BLaER1 treated with 17β-estradiol and CSF1 and Interleukin-3, amounts not matched to agents 10 nM and 100 nM (cell line): ENCODE data around the gene MAGEB17.

Source experiments
- H3K27ac ChIP-seq, 11 experiments: shearing (Covaris generic); formaldehyde crosslinking; 2 replicates each; pipeline ENCODE4 v1.8.1; 2022
- H3K27me3 ChIP-seq, 11 experiments: shearing (Covaris generic); formaldehyde crosslinking; 2 replicates each; pipeline ENCODE4 v1.8.1; 2022
- H3K36me3 ChIP-seq, 11 experiments: shearing (Covaris generic); formaldehyde crosslinking; 2 replicates each; pipeline ENCODE4 v1.8.1; 2022
- H3K4me1 ChIP-seq, 10 experiments: shearing (Covaris generic); formaldehyde crosslinking; 2 replicates each; pipeline ENCODE4 v1.8.1; 2022
- H3K4me2 ChIP-seq, 11 experiments: shearing (Covaris generic); formaldehyde crosslinking; 2 replicates each; pipeline ENCODE4 v1.8.1; 2022
- H3K4me3 ChIP-seq, 10 experiments: shearing (Covaris generic); formaldehyde crosslinking; 2 replicates each; pipeline ENCODE4 v1.8.1; 2022
- H3K9ac ChIP-seq, 11 experiments: shearing (Covaris generic); formaldehyde crosslinking; 2 replicates each; pipeline ENCODE4 v1.8.1; 2022
- H3K9me3 ChIP-seq, 11 experiments: shearing (Covaris generic); formaldehyde crosslinking; replicated peaks in 1 of 11; 2 replicates each; pipeline ENCODE4 v1.8.1; 2022
- H4K20me1 ChIP-seq, 11 experiments: shearing (Covaris generic); formaldehyde crosslinking; 2 replicates each; pipeline ENCODE4 v1.8.1; 2022
- Cebpa-rat ChIP-seq, 11 experiments: shearing (Covaris generic); IDR thresholded peaks; 2 replicates each; pipeline ENCODE4 v1.8.1; 2022

The MAGEB17 gene

GRCh38 chrX:16212024-16212423 is 44.7 kb downstream of the MAGEB17 start:
- TF ChIP-seq Cebpa-rat (IDR thresholded peaks at IDR 0.05), result no peak
- H3K4me1 ChIP-seq, result no peaks in the 10 kb centered on the region
- H3K27me3 ChIP-seq, result peaks cover 72 to 99% (median 96%) of the 10 kb centered on the region in 11 experiments
- no peaks in the 10 kb centered on the region for H3K9me3 ChIP-seq
- no peak overlapping the region for H3K9ac ChIP-seq
- no peak overlapping the region for H3K4me2 ChIP-seq
- H3K36me3 ChIP-seq, result no peaks in the 10 kb centered on the region
- no peak overlapping the region for H3K27ac ChIP-seq
- no peak overlapping the region for H3K4me3 ChIP-seq
- H4K20me1 ChIP-seq, result no peaks in the 10 kb centered on the region; a peak in 3 of 22 replicates

GRCh38 chrX:16212436-16212835 is 45.2 kb downstream of the MAGEB17 start:
- Histone ChIP-seq H3K27me3 (peaks cover 72 to 99% (median 98%) of the 10 kb centered on the region in 11 experiments), H3K27ac (no peak overlapping the region), H3K4me3 (no peak overlapping the region), H3K4me1 (no peaks in the 10 kb centered on the region), H3K36me3 (no peaks in the 10 kb centered on the region), H3K9ac (no peak overlapping the region), H3K9me3 (no peaks in the 10 kb centered on the region), H3K4me2 (no peak overlapping the region), H4K20me1 (no peaks in the 10 kb centered on the region; a peak in 3 of 22 replicates)
- TF ChIP-seq Cebpa-rat (IDR thresholded peaks at IDR 0.05), result no peak

DNA sequence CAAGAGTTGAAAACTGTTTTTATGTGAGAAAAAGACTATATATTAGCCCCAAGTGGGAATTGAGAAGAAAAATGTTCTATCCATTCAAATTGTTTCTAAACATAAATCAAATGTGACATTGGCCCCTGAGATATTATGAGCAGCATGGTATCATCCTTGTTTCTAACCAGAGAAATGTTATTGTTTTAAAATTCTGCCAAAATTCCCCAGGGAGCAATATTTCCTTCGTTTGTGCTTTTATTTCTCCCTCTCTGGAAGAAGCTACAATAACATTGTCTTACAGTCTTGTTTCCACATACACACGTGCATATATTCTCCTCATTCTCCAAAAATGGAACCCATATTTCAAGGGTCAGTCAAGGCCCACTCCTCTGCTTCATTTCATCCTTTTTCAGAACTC is 46.7 kb downstream of the MAGEB17 start:
- Histone ChIP-seq H3K9me3 (no peaks in the 10 kb centered on the region; a peak in 1 of 22 replicates), H3K4me2 (no peak overlapping the region), H3K27me3 (peaks cover 74 to 100% (median 99%) of the 10 kb centered on the region in 11 experiments), H3K4me3 (no peak overlapping the region), H3K27ac (no peak overlapping the region), H3K4me1 (no peaks in the 10 kb centered on the region), H3K9ac (no peak overlapping the region), H4K20me1 (no peaks in the 10 kb centered on the region; a peak in 3 of 22 replicates), H3K36me3 (no peaks in the 10 kb centered on the region)
- TF ChIP-seq Cebpa-rat (IDR thresholded peaks at IDR 0.05), result no peak

GRCh38 chrX:16215660-16216059 is 48.4 kb downstream of the MAGEB17 start:
- Histone ChIP-seq H3K4me1 (no peaks in the 10 kb centered on the region), H3K9ac (no peak overlapping the region), H4K20me1 (no peaks in the 10 kb centered on the region; a peak in 2 of 22 replicates), H3K36me3 (no peaks in the 10 kb centered on the region), H3K27ac (no peak overlapping the region), H3K4me2 (no peak overlapping the region), H3K4me3 (no peak overlapping the region), H3K27me3 (peaks cover 91 to 100% (median 99%) of the 10 kb centered on the region in 11 experiments), H3K9me3 (peaks cover 0 to 14% (median 10%) of the 10 kb centered on the region in 11 experiments; a peak in 8 of 22 replicates)
- TF ChIP-seq Cebpa-rat (IDR thresholded peaks at IDR 0.05), result no peak
